K562 (cell line): Measurements from ENCODE around the gene MTO1. TPM values are rescaled to one million over a fixed set of nuclear protein-coding genes. Genes with fewer than 3 reads are reported as not detected.

ENCODE experiments used
- DDX20 ChIP-seq: fragments of 450-650 bp; IDR thresholded peaks from 2 replicates; pipeline ENCODE4 v1.6.1; 2016; ENCODE audit warnings: missing genetic modification characterization, low read depth, mild to moderate bottlenecking, missing compliant biosample characterization, moderate library complexity
- DPF2 ChIP-seq: fragments of 450-650 bp; IDR thresholded peaks from 2 replicates; pipeline ENCODE4 v1.6.1; 2016
- FOXK1 ChIP-seq: sonication (generic); formaldehyde crosslinking; IDR thresholded peaks from 2 replicates; pipeline ENCODE4 v1.8.0; 2022; ENCODE audit warnings: missing genetic modification reagents, mild to moderate bottlenecking, borderline replicate concordance
- GTF2B ChIP-seq: IDR thresholded peaks from 2 replicates; pipeline ENCODE4 v1.6.1; 2011; ENCODE audit not compliant: insufficient read length; ENCODE audit errors: extremely low read depth
- HEY1 ChIP-seq: fragments of 250-450 bp; sonication (Bioruptor Pico); IDR thresholded peaks from 2 replicates; pipeline ENCODE4 v1.5.0; 2020; ENCODE audit warnings: mild to moderate bottlenecking, moderate library complexity, borderline replicate concordance
- HMG20A ChIP-seq: fragments of 450-650 bp; formaldehyde crosslinking; conservative IDR thresholded peaks from 2 replicates; pipeline ENCODE4 v1.4.0; 2020; ENCODE audit warnings: mild to moderate bottlenecking, mixed read lengths
- KAT2B ChIP-seq: IDR thresholded peaks from one replicate; pipeline ENCODE4 v1.6.1; 2012; ENCODE audit warnings: low read depth, mild to moderate bottlenecking, control low read depth, inconsistent platforms, low read length, moderate library complexity
- MITF ChIP-seq: IDR thresholded peaks from 2 replicates; pipeline ENCODE4 v1.6.1; 2014; ENCODE audit warnings: antibody characterized with exemption
- MYBL2 ChIP-seq, 2 experiments: fragments of 450-650 bp in 1 of 2; sonication (generic) in 1 of 2; formaldehyde crosslinking in 1 of 2; IDR thresholded peaks; 2 replicates each; pipeline versions ENCODE4 v1.6.1 to v1.8.1; 2017 to 2022; ENCODE audit warnings: borderline replicate concordance in 1 of 2, inconsistent platforms in 1 of 2, low read depth in 1 of 2, mild to moderate bottlenecking in 1 of 2, missing genetic modification reagents in 1 of 2, moderate library complexity in 1 of 2
- NFATC3 ChIP-seq: fragments of 450-650 bp; IDR thresholded peaks from 2 replicates; pipeline ENCODE4 v1.6.1; 2017; ENCODE audit warnings: mild to moderate bottlenecking
- NONO ChIP-seq, 2 experiments: fragments of 200-400 bp in 1 of 2; fragments of 450-650 bp in 1 of 2; formaldehyde crosslinking in 1 of 2; IDR thresholded peaks; 2 replicates each; pipeline ENCODE4 v1.6.1; 2017; ENCODE audit warnings: low read depth in 2 of 2, mild to moderate bottlenecking in 2 of 2, moderate library complexity in 2 of 2, low read length in 1 of 2
- PHB ChIP-seq: fragments of 250-450 bp; sonication (Bioruptor Pico); IDR thresholded peaks from 2 replicates; pipeline ENCODE4 v1.5.0; 2021
- POLR2A ChIP-seq: fragments of 450-650 bp; conservative IDR thresholded peaks from 2 replicates; pipeline ENCODE4 v1.6.1; 2016
- SP2 ChIP-seq: IDR thresholded peaks from 2 replicates; pipeline ENCODE4 v1.6.1; 2011; ENCODE audit warnings: mild to moderate bottlenecking, low read depth, low read length, moderate library complexity; ENCODE audit not compliant: poor library complexity, severe bottlenecking; ENCODE audit errors: extremely low read depth
- TAL1 ChIP-seq: fragments of 450-650 bp; IDR thresholded peaks from 2 replicates; pipeline ENCODE4 v1.6.1; 2016; ENCODE audit warnings: mild to moderate bottlenecking
- TCF7 ChIP-seq: sonication (generic); IDR thresholded peaks from 2 replicates; pipeline ENCODE4 v1.6.1; 2016; ENCODE audit warnings: antibody characterized with exemption, borderline replicate concordance
- THRAP3 ChIP-seq: fragments of 450-650 bp; IDR thresholded peaks from 2 replicates; pipeline ENCODE4 v1.6.1; 2016; ENCODE audit warnings: mild to moderate bottlenecking, inconsistent platforms, borderline replicate concordance
- ZBTB17 ChIP-seq: fragments of 450-650 bp; formaldehyde crosslinking; IDR thresholded peaks from 2 replicates; pipeline ENCODE4 v1.4.0; 2020; ENCODE audit warnings: mild to moderate bottlenecking
- ZNF232 ChIP-seq: sonication (generic); formaldehyde crosslinking; IDR thresholded peaks from 2 replicates; pipeline ENCODE4 v1.8.0; 2022; ENCODE audit warnings: mild to moderate bottlenecking, missing genetic modification reagents
- ZNF324 ChIP-seq: fragments of 250-450 bp; sonication (Bioruptor Pico); IDR thresholded peaks from 2 replicates; pipeline ENCODE4 v1.4.0; 2020; ENCODE audit warnings: mild to moderate bottlenecking
- ZNF551 ChIP-seq: fragments of 250-450 bp; sonication (Bioruptor Pico); IDR thresholded peaks from 2 replicates; pipeline ENCODE4 v1.5.0; 2021; ENCODE audit warnings: mild to moderate bottlenecking, moderate library complexity
- ZNF609 ChIP-seq: sonication (generic); formaldehyde crosslinking; IDR thresholded peaks from 2 replicates; pipeline ENCODE4 v1.8.1; 2023; ENCODE audit warnings: missing genetic modification reagents, mild to moderate bottlenecking, borderline replicate concordance
- ZNF764 ChIP-seq: fragments of 250-450 bp; sonication (Bioruptor Pico); IDR thresholded peaks from 2 replicates; pipeline ENCODE4 v1.4.0; 2020; ENCODE audit warnings: low read depth, mild to moderate bottlenecking, moderate library complexity
- polyA plus RNA-seq, 8 experiments: library from polyadenylated mRNA; depleted of rRNA in 4 of 8; stranded (reverse) in 5 of 8; unstranded in 3 of 8; fragments of >200 nt; fragmentation: Nextera tagmentation in 2 of 8; fragmentation: Illumina TruSeq in 1 of 8; extraction: Ambion mirVana in 2 of 8; extraction: Trizol in 1 of 8; gene quantifications; 2 replicates each; pipeline versions ENCODE4 v1.2.1 to v1.2.3, GENCODE V29; 2011 to 2014; ENCODE audit warnings: inconsistent platforms in 1 of 8, missing spikeins in 1 of 8
- total RNA-seq, 7 experiments: library from RNA; depleted of rRNA in 6 of 7; stranded (reverse); fragments of >200 nt in 6 of 7; fragmentation: Illumina TruSeq in 2 of 7; extraction: Trizol in 2 of 7; gene quantifications; 2 replicates each; pipeline versions ENCODE4 v1.2.1 to v1.2.3, GENCODE V29; 2011 to 2021; ENCODE audit warnings: low replicate concordance in 1 of 7

MTO1 gene
- total and polyA plus RNA-seq, 9 of the 15 experiments (the other 6 are each of a cell fraction or from before 2014, with no cell fraction given), result 33.4 to 62.3 (median 50.6) TPM

GRCh38 chr6:73520688-73521350 is 59.3 kb downstream of the MTO1 start, which contains the start of gene EEF1A1 (continued):
- peak; percentile 38 to 77; a peak in 3 of 4 replicates for TF ChIP-seq NONO (IDR thresholded peaks at IDR 0.05; ENCODE audit: low read depth in 2 of 2, low read length in 1 of 2)
- no peak for TF ChIP-seq ZNF324
- TF ChIP-seq DPF2, result no peak
- no peak for TF ChIP-seq HEY1 (CRISPR knock-in tag)
- TF ChIP-seq SP2, result no peak
- TF ChIP-seq TCF7, result peak; percentile 35; the same call in 1 of the 2 replicates
- TF ChIP-seq MITF, result 0 out of 2 replicates have a peak, but pooled peaks have one; percentile 40
- TF ChIP-seq PHB (CRISPR knock-in tag), result no peak
- peak; percentile 85 for TF ChIP-seq ZNF609 (CRISPR knock-in tag)
- TF ChIP-seq MYBL2 (IDR thresholded peaks at IDR 0.05; ENCODE audit: low read depth), result no peak
- no peak for TF ChIP-seq MYBL2 (CRISPR knock-in tag; IDR thresholded peaks at IDR 0.05; ENCODE audit: borderline replicate concordance)
- peak; percentile 100 for TF ChIP-seq POLR2A
- no peak for TF ChIP-seq DDX20
- no peak for TF ChIP-seq ZNF551 (CRISPR knock-in tag)
- TF ChIP-seq ZBTB17, result no peak; the same call in 1 of the 2 replicates
- no peak for TF ChIP-seq HMG20A (CRISPR knock-in tag)
- TF ChIP-seq NFATC3, result 0 out of 2 replicates have a peak, but pooled peaks have one; percentile 74
- no peak for TF ChIP-seq KAT2B
- TF ChIP-seq THRAP3, result no peak
- TF ChIP-seq ZNF232 (CRISPR knock-in tag), result 0 out of 2 replicates have a peak, but pooled peaks have one; percentile 22
- TF ChIP-seq TAL1, result no peak
- no peak; the same call in 1 of the 2 replicates for TF ChIP-seq FOXK1 (CRISPR knock-in tag)
- peak; percentile 96 for TF ChIP-seq GTF2B
- TF ChIP-seq ZNF764 (CRISPR knock-in tag), result 0 out of 2 replicates have a peak, but pooled peaks have one; percentile 42
